ENCODE data around the gene RPGRIP1L. TPM values are rescaled to one million over a fixed set of nuclear protein-coding genes. Genes with fewer than 3 reads are reported as not detected.
A peak's percentile ranks its signal among the peaks of the same experiment; 100 is the strongest.

The RPGRIP1L gene
- total RNA-seq, 1 experiment from 2014 or later: 19.8 TPM

- Histone ChIP-seq H3K36me3 (ENCODE audit: insufficient read depth, low read length, poor library complexity, severe bottlenecking) (no peaks in the 10 kb centered on the region), H3K27me3 (replicated peaks; ENCODE audit: insufficient read depth, low read depth, low read length, poor library complexity) (no peaks in the 10 kb centered on the region), H3K4me1 (ENCODE audit: insufficient read depth, low read length, poor library complexity, severe bottlenecking) (peaks cover 12% of the 10 kb centered on the region), H3K9me3 (ENCODE audit: low read depth, low read length, poor library complexity, severe bottlenecking) (no peaks in the 10 kb centered on the region), H3K27ac (ENCODE audit: low read depth, low read length, poor library complexity, severe bottlenecking) (no peak overlapping the region), H3K4me3 (ENCODE audit: low read depth, low read length, poor library complexity, severe bottlenecking) (no peak overlapping the region)
- no TSS peak for BruUV-seq (replicated peaks)
- CTCF ChIA-PET: no interaction called here
- POLR2A ChIA-PET (ENCODE audit: low non-redundant PET): no interaction called here
- intact Hi-C loops (cut with micrococcal nuclease; ENCODE audit: unreplicated experiment): no loop called here
- TF ChIP-seq CTCF (conservative IDR thresholded peaks at IDR 0.05; ENCODE audit: low read depth, low read length) (no peak), EZH2 (IDR thresholded peaks at IDR 0.05; ENCODE audit: borderline replicate concordance, low read depth, low read length, poor library complexity, severe bottlenecking) (no peak)
- DNase-seq (ENCODE audit: low spot score): no peak
Observed at GRCh38 chr16:53614346-53614745, 89.3 kb downstream of the RPGRIP1L start.

GRCh38 chr16:53612003-53612402 is 91.7 kb downstream of the RPGRIP1L start:
- CTCF ChIA-PET: no interaction called here
- H3K27me3 ChIP-seq (replicated peaks; ENCODE audit: insufficient read depth, low read depth, low read length, poor library complexity): no peaks in the 10 kb centered on the region
- TF ChIP-seq CTCF (conservative IDR thresholded peaks at IDR 0.05; ENCODE audit: low read depth, low read length) (no peak), EZH2 (IDR thresholded peaks at IDR 0.05; ENCODE audit: borderline replicate concordance, low read depth, low read length, poor library complexity, severe bottlenecking) (no peak)
- H3K4me3 ChIP-seq (ENCODE audit: low read depth, low read length, poor library complexity, severe bottlenecking): no peak overlapping the region
- no peaks in the 10 kb centered on the region for H3K9me3 ChIP-seq (ENCODE audit: low read depth, low read length, poor library complexity, severe bottlenecking)
- no peaks in the 10 kb centered on the region for H3K36me3 ChIP-seq (ENCODE audit: insufficient read depth, low read length, poor library complexity, severe bottlenecking)
- no peak overlapping the region for H3K27ac ChIP-seq (ENCODE audit: low read depth, low read length, poor library complexity, severe bottlenecking)
- no peak for DNase-seq (ENCODE audit: low spot score)
- POLR2A ChIA-PET (ENCODE audit: low non-redundant PET): no interaction called here
- BruUV-seq (replicated peaks): no TSS peak
- H3K4me1 ChIP-seq (ENCODE audit: insufficient read depth, low read length, poor library complexity, severe bottlenecking): peaks cover 12% of the 10 kb centered on the region
- intact Hi-C loops (cut with micrococcal nuclease; ENCODE audit: unreplicated experiment): no loop called here

GRCh38 chr16:53611179-53611696 is 92.4 kb downstream of the RPGRIP1L start:
- ChIA-PET POLR2A (ENCODE audit: low non-redundant PET) (no interaction called here), CTCF (no interaction called here)
- intact Hi-C loops (cut with micrococcal nuclease; ENCODE audit: unreplicated experiment): no loop called here
- no peak overlapping the region for H3K4me3 ChIP-seq (ENCODE audit: low read depth, low read length, poor library complexity, severe bottlenecking)
- no peaks in the 10 kb centered on the region for H3K36me3 ChIP-seq (ENCODE audit: insufficient read depth, low read length, poor library complexity, severe bottlenecking)
- TF ChIP-seq CTCF (conservative IDR thresholded peaks at IDR 0.05; ENCODE audit: low read depth, low read length): no peak
- no peak for TF ChIP-seq EZH2 (IDR thresholded peaks at IDR 0.05; ENCODE audit: borderline replicate concordance, low read depth, low read length, poor library complexity, severe bottlenecking)
- no peak overlapping the region for H3K27ac ChIP-seq (ENCODE audit: low read depth, low read length, poor library complexity, severe bottlenecking)
- DNase-seq (ENCODE audit: low spot score): peak; percentile 19
- no peaks in the 10 kb centered on the region for H3K27me3 ChIP-seq (replicated peaks; ENCODE audit: insufficient read depth, low read depth, low read length, poor library complexity)
- H3K4me1 ChIP-seq (ENCODE audit: insufficient read depth, low read length, poor library complexity, severe bottlenecking): peaks cover 12% of the 10 kb centered on the region
- H3K9me3 ChIP-seq (ENCODE audit: low read depth, low read length, poor library complexity, severe bottlenecking): no peaks in the 10 kb centered on the region
- BruUV-seq (replicated peaks): no TSS peak

Data from A673 (cell line).